NCI-H526 treated with DMSO at 0.1 percent for 48 hours (cell line): ENCODE results near the gene ENOX1.

Experiments
- DNase-seq: peaks from one replicate; lab custom pipeline; 2025; lab: John Stamatoyannopoulos, UW

Gene ENOX1

DNA sequence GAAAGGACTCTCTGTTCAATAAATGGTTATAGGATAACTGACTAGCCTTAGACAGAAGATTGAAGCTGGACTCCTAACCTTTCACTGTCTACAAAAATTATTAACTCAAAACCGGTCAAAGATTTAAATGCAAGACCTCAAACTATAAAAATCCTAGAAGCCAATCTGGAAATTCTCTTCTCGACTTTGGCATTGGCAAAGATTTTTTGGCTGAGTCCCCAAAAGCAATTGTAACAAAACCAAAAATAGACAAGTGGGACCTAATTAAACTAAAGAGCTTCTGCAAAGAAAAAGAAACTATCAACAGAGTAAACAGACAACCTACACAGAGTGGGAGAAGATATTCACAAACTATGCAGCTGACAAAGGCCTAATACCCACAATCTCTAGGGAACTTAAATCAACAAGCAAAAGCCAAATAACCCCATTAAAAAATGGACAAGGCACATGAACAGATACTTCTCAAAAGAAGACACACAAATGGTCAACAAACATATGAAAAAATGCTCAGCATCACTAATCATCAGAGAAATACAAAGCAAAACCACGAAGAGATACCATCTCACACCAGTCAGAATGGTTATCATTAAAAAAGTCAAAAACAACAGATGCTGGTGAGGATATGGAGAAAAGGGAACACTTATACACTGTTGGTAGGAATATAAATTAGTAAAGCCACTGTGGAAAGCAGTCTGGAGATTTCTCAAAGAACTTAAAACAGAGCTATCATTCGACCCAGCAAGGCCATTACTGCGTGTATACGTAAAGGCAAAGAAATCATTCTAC, 497.1 kb downstream of the ENOX1 start:
- DNase-seq: no peak

GRCh38 chr13:43286751-43287150, 500.0 kb downstream of the ENOX1 start:
- no peak for DNase-seq

DNA sequence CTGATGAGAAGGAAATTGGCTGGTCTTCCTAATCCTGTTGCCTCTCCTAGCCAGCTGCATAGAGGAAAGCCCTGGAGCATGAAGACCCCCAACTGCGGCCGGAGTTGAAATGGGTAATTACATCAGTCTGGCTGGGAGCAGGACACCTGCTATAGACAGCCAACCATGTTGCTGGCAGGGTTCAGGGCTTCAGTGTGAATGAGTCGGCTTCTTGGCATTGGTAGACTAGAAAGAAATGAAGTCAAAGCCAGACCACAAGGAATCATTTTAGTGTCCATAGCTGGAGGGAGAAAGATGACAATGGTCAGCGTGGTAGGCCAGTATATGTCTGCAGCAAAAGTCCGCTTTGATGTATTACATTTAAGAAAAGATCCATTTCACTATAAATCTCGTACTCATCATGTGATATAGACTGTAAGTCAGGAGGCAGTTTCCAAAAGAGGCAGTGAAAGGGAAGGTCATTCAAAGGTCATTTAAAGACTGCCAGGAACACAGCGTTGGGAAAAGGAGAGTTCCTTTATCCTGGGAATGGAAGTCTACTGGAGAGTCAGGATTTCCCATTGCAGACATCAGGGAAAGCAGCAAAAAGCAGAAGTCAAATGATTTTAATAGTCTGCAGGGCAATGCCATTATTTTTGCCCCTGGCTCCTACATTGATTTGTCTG, 500.7 kb downstream of the ENOX1 start:
- no peak for DNase-seq

- no peak for DNase-seq
Observed at GRCh38 chr13:43284162-43284561, 502.6 kb downstream of the ENOX1 start.

GRCh38 chr13:43279696-43280095, 507.1 kb downstream of the ENOX1 start:
- no peak for DNase-seq

DNA sequence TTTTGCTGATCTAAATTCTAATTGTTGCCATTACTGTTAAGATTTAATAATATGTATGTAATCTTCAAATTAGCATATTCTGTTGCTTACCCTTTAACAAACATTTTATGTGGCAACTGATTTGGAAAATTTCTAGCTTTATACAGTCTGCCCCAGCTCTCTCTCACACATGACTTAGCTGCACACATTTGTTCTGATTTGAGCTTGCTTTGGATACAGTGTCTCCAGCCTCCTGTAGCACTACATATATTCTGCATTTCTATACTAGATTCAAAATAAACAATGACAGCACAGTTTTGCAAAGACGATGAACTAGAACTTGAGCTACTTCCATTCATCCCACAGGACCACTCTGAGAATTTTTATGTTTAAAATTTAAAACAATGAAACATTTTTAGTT, 508.6 kb downstream of the ENOX1 start:
- no peak for DNase-seq

DNA sequence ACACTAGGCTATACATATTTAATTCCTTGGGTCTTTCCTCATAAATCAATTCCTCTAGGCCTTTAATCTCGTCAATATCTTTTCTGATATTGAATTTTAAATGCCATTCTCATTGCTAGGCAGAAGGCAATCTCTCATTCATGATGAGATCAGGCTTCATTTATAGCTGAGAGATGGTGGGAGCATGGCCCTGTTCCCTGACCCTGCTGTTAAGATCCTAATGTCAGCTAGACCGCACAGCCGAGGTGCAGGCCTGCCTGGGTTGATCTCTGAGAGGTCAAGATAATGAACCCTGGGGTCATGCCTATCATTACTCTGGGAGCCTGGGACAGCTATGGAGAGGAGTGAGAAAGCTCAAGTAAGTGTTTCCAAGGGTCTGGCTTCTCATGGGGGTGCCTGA, 509.6 kb downstream of the ENOX1 start:
- DNase-seq: no peak

GRCh38 chr13:43274881-43275280, 511.9 kb downstream of the ENOX1 start:
- DNase-seq: no peak

- DNase-seq: no peak
Observed at GRCh38 chr13:43273362-43273761, 513.4 kb downstream of the ENOX1 start.

DNA sequence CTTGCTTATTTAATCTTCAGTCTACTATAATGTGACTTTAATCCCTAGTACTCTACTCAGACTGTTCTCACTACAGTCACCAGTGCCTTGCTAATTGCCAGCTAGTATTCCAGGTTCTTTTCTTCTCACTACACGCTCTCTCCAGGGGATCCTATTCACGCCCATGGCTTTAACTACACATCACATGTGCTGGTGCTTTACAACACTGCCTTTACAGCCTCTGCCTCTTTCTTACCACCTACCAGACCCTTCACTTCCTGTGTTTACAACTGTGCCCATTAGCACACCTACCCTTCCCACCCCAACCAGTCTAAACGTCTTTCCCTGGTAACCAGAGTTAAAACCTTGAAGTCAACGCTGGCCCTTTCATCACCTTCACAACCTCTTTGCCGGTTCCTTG, 513.9 kb downstream of the ENOX1 start:
- DNase-seq: no peak

DNA sequence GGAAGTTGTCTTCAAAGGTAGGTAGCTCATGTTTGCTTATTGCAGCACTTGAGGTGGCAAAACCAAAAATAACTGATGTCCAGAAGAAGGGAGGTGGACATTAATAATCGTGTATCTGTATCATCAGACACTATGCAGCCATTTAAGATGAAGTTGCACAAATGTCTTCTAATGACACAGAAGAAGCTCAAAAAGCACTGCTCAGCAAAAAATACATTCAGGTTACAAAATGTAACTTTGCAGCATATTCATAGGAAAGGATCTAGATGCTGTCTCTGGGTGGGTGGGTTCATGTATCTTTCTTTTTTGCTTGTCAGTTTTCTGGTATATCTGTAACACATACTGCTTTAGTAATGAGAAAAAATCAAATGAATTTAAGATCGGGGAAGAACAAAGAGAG, 515.6 kb downstream of the ENOX1 start:
- no peak for DNase-seq

GRCh38 chr13:43270130-43270830, 516.5 kb downstream of the ENOX1 start:
- no peak for DNase-seq

- no peak for DNase-seq
Observed at GRCh38 chr13:43269037-43269481, 517.7 kb downstream of the ENOX1 start.

DNA sequence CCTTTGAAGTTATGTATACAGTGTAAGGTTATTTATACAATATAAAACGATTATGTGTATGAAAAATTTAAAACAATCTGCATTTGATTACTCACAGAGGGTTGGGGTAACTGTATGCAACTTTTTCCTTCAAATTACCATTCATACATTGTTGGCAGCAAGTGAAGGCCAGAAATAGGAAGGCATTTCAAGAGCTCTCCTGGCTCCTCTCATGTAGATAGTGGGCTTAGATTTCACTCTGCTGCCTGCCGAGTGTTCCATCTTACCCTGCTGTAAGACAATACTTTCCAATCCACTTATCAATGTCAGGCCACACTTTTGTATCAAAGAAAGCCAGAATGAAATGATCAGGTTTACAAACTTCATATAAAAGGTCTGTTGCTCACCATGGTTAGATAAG, 518.1 kb downstream of the ENOX1 start:
- DNase-seq: no peak

- no peak for DNase-seq
Observed at GRCh38 chr13:43267916-43268315, 518.9 kb downstream of the ENOX1 start.

DNA sequence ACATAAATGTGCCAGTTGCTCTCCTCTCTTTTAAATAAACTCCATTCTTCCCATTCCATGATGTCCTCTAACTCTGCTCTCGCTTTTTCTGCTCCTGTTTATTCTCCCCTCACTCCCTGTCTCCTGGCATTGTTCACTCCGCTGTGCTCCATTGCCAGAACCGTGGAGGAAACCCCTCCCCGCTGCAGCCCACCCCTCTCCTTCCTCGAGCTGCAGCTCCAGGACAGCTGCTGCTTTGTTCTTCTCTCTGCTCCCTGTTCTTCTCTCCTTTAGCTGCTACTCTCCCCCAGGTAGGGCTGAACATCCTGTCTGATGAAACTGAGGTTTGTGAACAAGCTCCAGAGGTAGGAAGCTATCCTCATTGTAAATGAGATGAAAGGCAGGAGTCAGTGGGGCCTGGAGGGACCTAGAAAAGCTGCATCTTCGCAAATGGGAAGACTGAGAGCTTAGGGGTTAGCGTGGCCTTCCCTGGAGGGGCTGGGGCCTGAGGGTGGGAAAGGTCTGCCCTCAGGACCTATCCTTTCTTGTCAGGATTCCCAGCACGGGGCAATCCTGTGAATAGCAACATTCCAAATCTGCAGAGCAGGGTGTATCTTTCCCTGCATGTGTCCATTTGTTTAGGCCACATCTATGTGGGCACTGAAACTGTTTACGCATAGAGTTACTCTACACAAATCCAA, 519.7 kb downstream of the ENOX1 start:
- no peak for DNase-seq

GRCh38 chr13:43265028-43265427, 521.7 kb downstream of the ENOX1 start:
- no peak for DNase-seq

DNA sequence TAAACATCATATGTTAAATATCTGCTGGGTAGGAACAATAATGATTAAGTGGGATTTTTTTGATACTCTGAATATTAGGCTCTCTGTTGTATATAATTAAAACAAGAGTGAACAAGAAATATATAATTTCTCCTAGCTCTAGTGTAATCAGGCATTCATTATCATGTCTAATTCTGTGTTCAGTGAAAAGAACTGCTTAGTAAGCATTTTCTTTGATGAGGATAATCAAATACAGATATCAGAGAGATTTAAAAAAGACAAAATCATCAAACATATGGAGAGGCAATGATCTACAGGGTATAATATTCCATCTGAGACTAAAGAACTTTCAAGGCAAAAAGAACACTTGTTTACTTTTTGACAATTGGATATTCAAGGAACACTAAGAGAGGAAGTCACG, 522.3 kb downstream of the ENOX1 start:
- DNase-seq: no peak

DNA sequence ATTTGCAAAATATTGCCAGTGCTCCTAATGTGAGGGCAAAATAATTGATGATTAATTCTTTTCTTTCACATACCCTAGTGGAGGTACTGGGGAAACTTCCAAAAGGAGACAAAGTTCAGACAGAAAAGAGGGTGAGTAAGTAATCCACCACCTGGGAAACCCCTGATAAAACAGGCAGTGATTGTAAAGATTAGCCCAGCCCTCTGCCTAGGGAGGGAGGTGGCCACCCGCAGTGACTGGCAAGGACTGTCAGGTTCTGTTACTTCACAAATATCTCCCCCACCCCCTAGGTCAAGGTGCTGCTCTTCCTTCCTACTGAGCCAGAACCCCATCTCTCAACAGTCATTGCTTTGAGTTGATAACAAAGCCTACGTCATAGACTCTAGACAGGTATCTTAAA, 523.7 kb downstream of the ENOX1 start:
- DNase-seq: no peak

GRCh38 chr13:43260999-43261398, 525.8 kb downstream of the ENOX1 start:
- no peak for DNase-seq

DNA sequence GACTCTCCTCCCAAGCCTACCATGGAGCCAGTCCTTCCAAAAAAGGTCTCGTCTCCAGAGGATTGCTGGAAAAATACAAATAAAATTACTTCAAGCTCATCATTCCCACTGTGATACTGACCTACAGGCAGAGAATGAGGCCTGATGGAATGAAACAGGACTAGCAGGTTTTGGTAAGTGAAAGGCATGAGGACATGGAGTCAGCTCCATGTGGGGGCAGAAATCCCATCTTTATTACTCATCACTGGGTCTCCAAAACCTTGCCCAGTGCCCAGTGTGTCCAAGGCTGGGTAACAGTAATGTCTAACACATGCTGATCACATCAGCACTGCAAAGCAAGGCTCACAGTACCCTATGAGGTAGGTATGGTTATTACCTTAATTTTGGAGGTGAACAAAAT, 528.0 kb downstream of the ENOX1 start:
- no peak for DNase-seq

GRCh38 chr13:43257765-43258164, 529.0 kb downstream of the ENOX1 start:
- DNase-seq: no peak

DNA sequence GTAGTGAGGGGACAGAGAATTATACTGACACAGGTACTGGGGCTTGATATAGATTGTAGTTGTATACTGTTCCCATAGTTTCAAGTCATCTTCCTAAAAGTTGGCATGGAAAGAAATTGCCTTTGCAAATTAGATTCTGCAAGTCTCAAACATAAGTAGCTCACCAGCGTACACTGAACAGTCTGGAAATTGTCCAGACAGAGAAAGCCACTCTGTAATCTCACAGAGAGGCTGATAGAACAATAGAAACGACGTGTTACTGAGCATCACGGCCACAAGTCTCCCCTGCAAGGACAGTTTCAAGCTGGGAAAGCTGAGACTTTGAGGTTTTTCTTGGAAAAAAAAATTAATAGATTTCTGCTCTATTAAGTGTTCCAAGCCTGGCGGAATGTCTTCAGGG, 534.8 kb downstream of the ENOX1 start:
- DNase-seq: no peak
